Measurements from ENCODE around the gene GPC5.

Gene GPC5

DNA sequence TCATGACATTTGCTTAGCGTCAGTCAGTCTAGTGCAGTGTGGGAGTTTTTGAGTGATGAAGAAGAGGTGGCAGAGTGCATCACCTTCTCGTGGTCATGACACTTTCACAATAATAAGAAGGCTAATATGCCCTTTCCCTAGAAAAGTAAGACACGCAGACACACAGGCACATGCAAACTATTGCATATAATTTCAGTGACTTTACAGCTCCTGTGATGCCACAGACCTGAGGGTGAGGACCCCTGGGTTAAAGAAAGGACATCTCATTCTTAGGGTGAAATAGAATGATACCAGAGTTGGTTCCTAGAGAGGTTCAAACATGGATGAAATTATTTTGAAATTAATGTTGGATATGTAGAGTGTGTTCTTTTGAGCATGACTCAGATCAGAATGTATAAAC is 300.3 kb downstream of the GPC5 start:
- no peak for TF ChIP-seq CREB1 (IDR thresholded peaks at IDR 0.05; ENCODE audit: low read depth)
- TF ChIP-seq NFIC (IDR thresholded peaks at IDR 0.05) = no peak
- no peak for TF ChIP-seq TCF12 (IDR thresholded peaks at IDR 0.05; ENCODE audit: low read depth)
- no peak for TF ChIP-seq ZBTB7A (IDR thresholded peaks at IDR 0.05; ENCODE audit: low read depth)
- no peak for TF ChIP-seq EGR1 (IDR thresholded peaks at IDR 0.05)
- no peak for TF ChIP-seq YY1 (IDR thresholded peaks at IDR 0.05; ENCODE audit: low read depth)

DNA sequence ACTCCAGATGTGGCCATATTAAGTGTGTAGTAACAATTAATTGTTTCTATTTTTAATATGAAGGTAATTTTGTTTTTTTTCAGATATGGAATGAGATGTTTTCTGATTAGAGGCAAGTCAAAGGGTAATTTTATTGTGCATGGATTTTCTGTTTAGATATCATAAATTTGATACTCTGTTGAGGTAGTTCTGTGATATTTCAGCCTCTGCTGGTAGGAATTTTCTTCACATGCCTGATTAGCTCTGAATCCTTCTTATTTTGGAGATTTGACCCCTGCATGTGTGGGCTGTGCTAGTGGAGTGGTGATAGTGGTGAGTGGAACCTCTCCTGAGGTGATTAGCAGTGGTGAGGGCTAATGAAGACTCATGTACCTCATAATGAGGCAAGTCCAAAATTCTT is 301.4 kb downstream of the GPC5 start:
- no peak for TF ChIP-seq TCF12 (IDR thresholded peaks at IDR 0.05; ENCODE audit: low read depth)
- no peak for TF ChIP-seq FOXM1 (IDR thresholded peaks at IDR 0.05; ENCODE audit: borderline replicate concordance, low read depth)

DNA sequence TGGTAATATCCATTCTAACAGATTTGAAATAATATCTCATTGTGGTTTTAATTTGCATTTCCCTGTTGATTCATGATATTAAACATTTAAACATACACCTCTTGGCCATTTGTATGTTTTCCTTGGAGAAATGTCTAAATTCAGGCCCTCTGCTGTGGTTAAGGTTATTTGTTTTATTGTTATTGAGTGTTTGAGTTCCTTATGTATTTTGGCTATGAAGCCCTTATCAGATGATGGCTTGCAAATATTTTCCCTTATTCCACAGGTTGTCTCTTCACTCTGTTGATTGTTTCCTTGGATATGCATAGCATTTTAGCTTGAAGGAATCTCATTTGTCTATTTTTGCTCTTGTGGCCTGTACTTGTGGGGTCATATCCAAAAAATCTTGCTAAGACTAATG is 303.6 kb downstream of the GPC5 start:
- TF ChIP-seq NFIC (IDR thresholded peaks at IDR 0.05) (no peak), CEBPB (IDR thresholded peaks at IDR 0.05) (no peak), TCF12 (IDR thresholded peaks at IDR 0.05; ENCODE audit: low read depth) (no peak), CREB1 (IDR thresholded peaks at IDR 0.05; ENCODE audit: low read depth) (no peak), EP300 (IDR thresholded peaks at IDR 0.05; ENCODE audit: borderline replicate concordance) (no peak), RAD21 (IDR thresholded peaks at IDR 0.05; ENCODE audit: low read depth) (no peak), YY1 (IDR thresholded peaks at IDR 0.05; ENCODE audit: low read depth) (no peak), EGR1 (IDR thresholded peaks at IDR 0.05) (no peak), TEAD4 (IDR thresholded peaks at IDR 0.05) (no peak), ZBTB7A (IDR thresholded peaks at IDR 0.05; ENCODE audit: low read depth) (no peak), TAF1 (IDR thresholded peaks at IDR 0.05; ENCODE audit: low read depth) (no peak), FOXM1 (IDR thresholded peaks at IDR 0.05; ENCODE audit: borderline replicate concordance, low read depth) (no peak)
- TF ChIP-seq, protein P1, sequence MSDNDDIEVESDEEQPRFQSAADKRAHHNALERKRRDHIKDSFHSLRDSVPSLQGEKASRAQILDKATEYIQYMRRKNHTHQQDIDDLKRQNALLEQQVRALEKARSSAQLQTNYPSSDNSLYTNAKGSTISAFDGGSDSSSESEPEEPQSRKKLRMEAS (IDR thresholded peaks at IDR 0.05) = no peak
- TF ChIP-seq, protein P2, sequence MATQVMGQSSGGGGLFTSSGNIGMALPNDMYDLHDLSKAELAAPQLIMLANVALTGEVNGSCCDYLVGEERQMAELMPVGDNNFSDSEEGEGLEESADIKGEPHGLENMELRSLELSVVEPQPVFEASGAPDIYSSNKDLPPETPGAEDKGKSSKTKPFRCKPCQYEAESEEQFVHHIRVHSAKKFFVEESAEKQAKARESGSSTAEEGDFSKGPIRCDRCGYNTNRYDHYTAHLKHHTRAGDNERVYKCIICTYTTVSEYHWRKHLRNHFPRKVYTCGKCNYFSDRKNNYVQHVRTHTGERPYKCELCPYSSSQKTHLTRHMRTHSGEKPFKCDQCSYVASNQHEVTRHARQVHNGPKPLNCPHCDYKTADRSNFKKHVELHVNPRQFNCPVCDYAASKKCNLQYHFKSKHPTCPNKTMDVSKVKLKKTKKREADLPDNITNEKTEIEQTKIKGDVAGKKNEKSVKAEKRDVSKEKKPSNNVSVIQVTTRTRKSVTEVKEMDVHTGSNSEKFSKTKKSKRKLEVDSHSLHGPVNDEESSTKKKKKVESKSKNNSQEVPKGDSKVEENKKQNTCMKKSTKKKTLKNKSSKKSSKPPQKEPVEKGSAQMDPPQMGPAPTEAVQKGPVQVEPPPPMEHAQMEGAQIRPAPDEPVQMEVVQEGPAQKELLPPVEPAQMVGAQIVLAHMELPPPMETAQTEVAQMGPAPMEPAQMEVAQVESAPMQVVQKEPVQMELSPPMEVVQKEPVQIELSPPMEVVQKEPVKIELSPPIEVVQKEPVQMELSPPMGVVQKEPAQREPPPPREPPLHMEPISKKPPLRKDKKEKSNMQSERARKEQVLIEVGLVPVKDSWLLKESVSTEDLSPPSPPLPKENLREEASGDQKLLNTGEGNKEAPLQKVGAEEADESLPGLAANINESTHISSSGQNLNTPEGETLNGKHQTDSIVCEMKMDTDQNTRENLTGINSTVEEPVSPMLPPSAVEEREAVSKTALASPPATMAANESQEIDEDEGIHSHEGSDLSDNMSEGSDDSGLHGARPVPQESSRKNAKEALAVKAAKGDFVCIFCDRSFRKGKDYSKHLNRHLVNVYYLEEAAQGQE (IDR thresholded peaks at IDR 0.05; ENCODE audit: low read depth) = no peak
- TF ChIP-seq, protein P3, sequence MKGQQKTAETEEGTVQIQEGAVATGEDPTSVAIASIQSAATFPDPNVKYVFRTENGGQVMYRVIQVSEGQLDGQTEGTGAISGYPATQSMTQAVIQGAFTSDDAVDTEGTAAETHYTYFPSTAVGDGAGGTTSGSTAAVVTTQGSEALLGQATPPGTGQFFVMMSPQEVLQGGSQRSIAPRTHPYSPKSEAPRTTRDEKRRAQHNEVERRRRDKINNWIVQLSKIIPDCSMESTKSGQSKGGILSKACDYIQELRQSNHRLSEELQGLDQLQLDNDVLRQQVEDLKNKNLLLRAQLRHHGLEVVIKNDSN (IDR thresholded peaks at IDR 0.05) = no peak

DNA sequence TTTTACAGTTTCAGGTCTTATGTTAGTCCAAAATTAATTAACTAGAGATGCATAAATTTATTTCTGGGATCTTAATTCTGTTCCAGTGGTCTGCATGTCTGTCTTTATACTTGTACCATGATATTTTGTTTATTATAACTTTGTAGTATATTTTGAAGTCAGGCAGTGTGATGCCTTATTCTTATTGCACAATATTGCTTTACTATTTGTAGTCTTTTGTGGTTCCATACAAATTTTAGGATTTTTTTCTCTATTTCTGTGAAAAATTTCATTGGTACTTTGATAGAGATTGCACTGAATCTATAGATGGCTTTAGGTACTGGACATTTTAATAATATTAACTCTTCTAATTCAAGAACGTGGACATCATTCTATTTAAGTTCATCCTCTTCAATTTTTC is 304.0 kb downstream of the GPC5 start:
- TF ChIP-seq TEAD4 (IDR thresholded peaks at IDR 0.05) = no peak
- no peak for TF ChIP-seq ZBTB7A (IDR thresholded peaks at IDR 0.05; ENCODE audit: low read depth)
- TF ChIP-seq, protein P3 (IDR thresholded peaks at IDR 0.05) = no peak
- TF ChIP-seq YY1 (IDR thresholded peaks at IDR 0.05; ENCODE audit: low read depth) = no peak
- no peak for TF ChIP-seq FOXM1 (IDR thresholded peaks at IDR 0.05; ENCODE audit: borderline replicate concordance, low read depth)
- TF ChIP-seq, protein P1 (IDR thresholded peaks at IDR 0.05) = no peak
- TF ChIP-seq CREB1 (IDR thresholded peaks at IDR 0.05; ENCODE audit: low read depth) = no peak

DNA sequence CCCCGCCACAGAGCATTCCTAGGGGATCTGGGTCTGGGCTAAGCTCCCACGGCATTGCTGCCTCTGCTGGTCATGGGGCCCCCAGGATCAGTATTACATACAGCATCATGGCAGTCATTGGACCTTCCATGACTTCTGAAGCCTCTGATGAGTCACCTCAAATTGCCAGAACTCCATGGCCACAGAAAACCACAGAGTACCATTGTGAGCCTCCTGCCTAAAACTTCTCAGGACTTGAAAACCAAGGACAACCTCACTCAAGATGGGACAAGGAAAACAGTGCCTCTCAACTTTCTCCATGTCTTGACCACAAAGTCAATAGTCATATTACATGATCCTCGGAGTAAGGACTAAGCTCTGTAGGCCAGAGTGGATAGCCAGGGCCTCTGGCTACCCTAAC is 306.0 kb downstream of the GPC5 start:
- TF ChIP-seq ZBTB7A (IDR thresholded peaks at IDR 0.05; ENCODE audit: low read depth) = no peak
- TF ChIP-seq, protein P1 (IDR thresholded peaks at IDR 0.05) = no peak
- no peak for TF ChIP-seq TAF1 (IDR thresholded peaks at IDR 0.05; ENCODE audit: low read depth)
- no peak for TF ChIP-seq TCF12 (IDR thresholded peaks at IDR 0.05; ENCODE audit: low read depth)
- TF ChIP-seq CREB1 (IDR thresholded peaks at IDR 0.05; ENCODE audit: low read depth) = no peak
- TF ChIP-seq, protein P3 (IDR thresholded peaks at IDR 0.05) = no peak
- TF ChIP-seq TEAD4 (IDR thresholded peaks at IDR 0.05) = no peak
- TF ChIP-seq EP300 (IDR thresholded peaks at IDR 0.05; ENCODE audit: borderline replicate concordance) = no peak
- TF ChIP-seq RAD21 (IDR thresholded peaks at IDR 0.05; ENCODE audit: low read depth) = no peak
- TF ChIP-seq FOXM1 (IDR thresholded peaks at IDR 0.05; ENCODE audit: borderline replicate concordance, low read depth) = no peak
- no peak for TF ChIP-seq YY1 (IDR thresholded peaks at IDR 0.05; ENCODE audit: low read depth)
- TF ChIP-seq CEBPB (IDR thresholded peaks at IDR 0.05) = no peak
- TF ChIP-seq, protein P2 (IDR thresholded peaks at IDR 0.05; ENCODE audit: low read depth) = no peak
- TF ChIP-seq NFIC (IDR thresholded peaks at IDR 0.05) = no peak
- no peak for TF ChIP-seq EGR1 (IDR thresholded peaks at IDR 0.05)

DNA sequence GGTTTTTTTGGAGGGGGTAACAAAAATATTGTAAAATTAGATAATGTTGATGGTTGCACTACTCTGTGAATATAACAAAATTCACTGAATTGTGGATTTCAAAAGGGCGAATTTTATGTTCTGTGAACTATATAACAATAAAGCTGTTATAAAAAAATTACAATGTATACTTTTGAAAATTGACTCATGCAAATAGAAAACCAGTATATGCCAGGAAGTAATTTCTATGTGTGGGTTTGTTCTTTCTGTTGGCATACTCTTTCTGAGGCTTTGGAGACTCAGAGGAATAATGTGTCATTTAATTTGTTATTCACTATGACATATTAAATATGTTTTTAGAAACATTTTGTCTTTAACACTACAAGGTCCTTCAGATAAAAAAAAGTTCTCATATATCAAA is 310.1 kb downstream of the GPC5 start:
- no peak for TF ChIP-seq TCF12 (IDR thresholded peaks at IDR 0.05; ENCODE audit: low read depth)
- no peak for TF ChIP-seq TAF1 (IDR thresholded peaks at IDR 0.05; ENCODE audit: low read depth)
- no peak for TF ChIP-seq NFIC (IDR thresholded peaks at IDR 0.05)
- TF ChIP-seq EP300 (IDR thresholded peaks at IDR 0.05; ENCODE audit: borderline replicate concordance) = no peak
- TF ChIP-seq, protein P1 (IDR thresholded peaks at IDR 0.05) = no peak
